Stimulated activated naive CD8-positive, alpha-beta T cell treated with anti-CD3 and anti-CD28 coated beads, Interleukin-15, Interleukin-2, amounts not matched to agents 100 ng/mL and 50 ng/mL, for 24 hours (primary cell): ENCODE data around the gene ZBTB7B.

Experiments used
- H3K27ac Mint-ChIP-seq: one replicate; pipeline ENCODE4 v1.8.0; 2021; ENCODE audit warnings: mild to moderate bottlenecking, mixed read lengths
- H3K27me3 Mint-ChIP-seq: one replicate; pipeline ENCODE4 v1.8.0; 2021; ENCODE audit warnings: mixed read lengths
- H3K36me3 Mint-ChIP-seq: one replicate; pipeline ENCODE4 v1.8.0; 2021; ENCODE audit warnings: low read depth, mixed read lengths
- H3K4me1 Mint-ChIP-seq: one replicate; pipeline ENCODE4 v1.8.0; 2021; ENCODE audit warnings: low read depth, mixed read lengths
- H3K4me3 Mint-ChIP-seq: one replicate; pipeline ENCODE4 v1.8.0; 2021; ENCODE audit warnings: mild to moderate bottlenecking, mixed read lengths
- H3K9me3 Mint-ChIP-seq: one replicate; pipeline ENCODE4 v1.8.0; 2021; ENCODE audit warnings: mixed read lengths

ZBTB7B gene

GRCh38 chr1:155066777-155067176, 64.2 kb downstream of the ZBTB7B start:
- H3K4me1 Mint-ChIP-seq, result peaks cover 37% of the 10 kb centered on the region
- H3K4me3 Mint-ChIP-seq, result no peak overlapping the region
- H3K27ac Mint-ChIP-seq, result no peak overlapping the region
- H3K27me3 Mint-ChIP-seq, result no peaks in the 10 kb centered on the region
- H3K36me3 Mint-ChIP-seq, result no peaks in the 10 kb centered on the region
- H3K9me3 Mint-ChIP-seq, result no peaks in the 10 kb centered on the region
